ENCODE results near the gene LTBP4. TPM values are rescaled to one million over a fixed set of nuclear protein-coding genes. Genes with fewer than 3 reads are reported as not detected.

The LTBP4 gene
- total RNA-seq, 1 experiment from 2014 or later = 30.8 TPM

DNA sequence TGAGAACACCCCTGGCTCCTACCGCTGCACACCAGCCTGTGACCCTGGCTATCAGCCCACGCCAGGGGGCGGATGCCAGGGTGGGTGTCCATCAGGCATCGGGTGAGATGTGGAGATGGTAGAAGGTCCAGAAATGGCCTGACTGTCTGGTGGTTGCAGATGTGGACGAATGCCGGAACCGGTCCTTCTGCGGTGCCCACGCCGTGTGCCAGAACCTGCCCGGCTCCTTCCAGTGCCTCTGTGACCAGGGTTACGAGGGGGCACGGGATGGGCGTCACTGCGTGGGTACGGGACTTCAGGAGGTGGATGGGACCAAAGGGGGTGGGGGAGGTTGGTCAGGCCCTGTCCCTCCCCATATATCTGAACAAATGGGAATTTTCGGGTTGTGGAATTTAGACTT, 15.8 kb downstream of the LTBP4 start:
- H3K4me3 Mint-ChIP-seq (ENCODE audit: unreplicated experiment) = no peak overlapping the region
- H3K27me3 Mint-ChIP-seq (ENCODE audit: insufficient read depth, unreplicated experiment) = no peaks in the 10 kb centered on the region
- Histone ChIP-seq H3K9me3 (no peaks in the 10 kb centered on the region), H3K36me3 (ENCODE audit: control insufficient read depth, insufficient read depth, low read length) (no peaks in the 10 kb centered on the region), H3K4me3 (ENCODE audit: low read depth, low read length) (no peak overlapping the region), H3K4me1 (peaks cover 4% of the 10 kb centered on the region; the same call in 1 of the 2 replicates), H3K27me3 (replicated peaks; ENCODE audit: control insufficient read depth, insufficient read depth, low read length) (no peaks in the 10 kb centered on the region)
- H3K9me3 Mint-ChIP-seq (ENCODE audit: unreplicated experiment) = no peaks in the 10 kb centered on the region
- DNase-seq = no peak
- no peak overlapping the region for H3K27ac Mint-ChIP-seq (ENCODE audit: unreplicated experiment)
- CTCF ChIA-PET = interaction anchor here (0.7 to 1.6 kb wide), 2 partner anchors 13 to 734 kb away, joined by 4 to 7 read pairs; no protein-coding TSS in a partner anchor
- TF ChIP-seq CTCF (IDR thresholded peaks at IDR 0.05; ENCODE audit: insufficient read depth in 1 of 2, low read depth in 1 of 2, low read length in 1 of 2, severe bottlenecking in 1 of 2, unreplicated experiment in 1 of 2) = no peak
- H3K4me1 Mint-ChIP-seq (ENCODE audit: low read depth, unreplicated experiment) = peaks cover 14% of the 10 kb centered on the region
- POLR2A ChIA-PET = no interaction called here
- intact Hi-C loops (cut with micrococcal nuclease; ENCODE audit: unreplicated experiment) = no loop called here
- H3K36me3 Mint-ChIP-seq (ENCODE audit: insufficient read depth, unreplicated experiment) = peaks cover 25% of the 10 kb centered on the region
- no TSS peak for BruUV-seq (replicated peaks)

DNA sequence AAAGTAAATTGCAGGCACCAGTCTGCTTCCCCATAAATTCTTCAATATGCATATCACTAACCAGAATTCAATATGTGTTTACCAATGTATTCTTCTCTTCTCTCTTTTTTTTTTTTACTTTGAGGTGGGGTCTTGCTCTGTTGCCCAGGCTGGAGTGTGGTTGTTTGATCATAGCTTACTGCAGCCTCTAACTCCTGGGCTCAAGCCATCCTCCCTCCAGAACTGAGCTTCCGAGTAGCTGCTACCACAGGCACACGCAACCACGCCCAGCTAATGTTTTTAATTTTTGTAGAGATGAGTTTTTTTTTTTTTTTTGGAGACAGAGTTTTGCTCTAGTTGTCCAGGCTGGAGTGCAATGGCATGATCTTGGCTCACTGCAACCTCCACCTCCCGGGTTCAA, 16.8 kb downstream of the LTBP4 start:
- BruUV-seq (replicated peaks) = no TSS peak
- Mint-ChIP-seq H3K4me1 (ENCODE audit: low read depth, unreplicated experiment) (peaks cover 14% of the 10 kb centered on the region), H3K9me3 (ENCODE audit: unreplicated experiment) (no peaks in the 10 kb centered on the region), H3K4me3 (ENCODE audit: unreplicated experiment) (no peak overlapping the region), H3K27me3 (ENCODE audit: insufficient read depth, unreplicated experiment) (no peaks in the 10 kb centered on the region), H3K36me3 (ENCODE audit: insufficient read depth, unreplicated experiment) (peaks cover 16% of the 10 kb centered on the region), H3K27ac (ENCODE audit: unreplicated experiment) (no peak overlapping the region)
- Histone ChIP-seq H3K4me1 (peaks cover 4% of the 10 kb centered on the region; the same call in 1 of the 2 replicates), H3K9me3 (no peaks in the 10 kb centered on the region), H3K36me3 (ENCODE audit: control insufficient read depth, insufficient read depth, low read length) (no peaks in the 10 kb centered on the region), H3K4me3 (ENCODE audit: low read depth, low read length) (no peak overlapping the region), H3K27me3 (replicated peaks; ENCODE audit: control insufficient read depth, insufficient read depth, low read length) (no peaks in the 10 kb centered on the region)
- intact Hi-C loops (cut with micrococcal nuclease; ENCODE audit: unreplicated experiment) = no loop called here
- TF ChIP-seq CTCF (IDR thresholded peaks at IDR 0.05; ENCODE audit: insufficient read depth in 1 of 2, low read depth in 1 of 2, low read length in 1 of 2, severe bottlenecking in 1 of 2, unreplicated experiment in 1 of 2) = no peak
- DNase-seq = no peak
- ChIA-PET CTCF (no interaction called here), POLR2A (no interaction called here)

DNA sequence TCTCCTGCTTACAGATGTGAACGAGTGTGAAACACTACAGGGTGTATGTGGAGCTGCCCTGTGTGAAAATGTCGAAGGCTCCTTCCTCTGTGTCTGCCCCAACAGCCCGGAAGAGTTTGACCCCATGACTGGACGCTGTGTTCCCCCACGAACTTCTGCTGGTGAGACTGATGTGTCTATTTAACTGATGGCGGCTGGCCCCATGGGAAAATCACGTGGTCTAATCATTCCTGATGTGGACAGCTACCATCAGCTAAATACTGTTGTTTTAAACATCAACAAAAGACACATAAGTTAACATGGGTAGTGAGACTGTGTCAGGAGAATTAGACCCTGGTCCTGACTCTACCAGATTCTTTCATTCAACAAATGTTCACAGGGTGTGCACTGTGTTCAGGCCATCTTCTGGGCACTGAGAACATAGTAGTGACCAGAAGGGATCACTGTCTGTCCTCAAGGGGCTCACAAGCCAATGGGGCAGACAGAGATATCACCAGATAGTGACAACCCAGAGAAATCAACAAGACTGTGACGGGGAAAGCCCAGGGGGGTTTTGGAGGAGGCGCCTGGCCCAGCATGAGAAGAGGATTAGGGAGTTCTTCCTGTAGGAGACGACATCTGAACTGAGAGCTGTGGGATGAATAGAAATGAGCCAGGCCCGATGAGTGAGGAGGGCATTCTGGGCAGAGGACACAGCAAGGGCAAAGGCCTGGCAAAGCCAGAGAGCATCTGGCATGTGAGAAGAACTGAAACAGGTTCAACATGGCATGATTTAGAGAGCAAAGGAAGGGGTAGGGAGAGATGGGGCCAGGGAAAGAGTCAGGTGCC, 18.4 kb downstream of the LTBP4 start:
- no peak for DNase-seq
- no peaks in the 10 kb centered on the region for H3K27me3 Mint-ChIP-seq (ENCODE audit: insufficient read depth, unreplicated experiment)
- H3K4me1 Mint-ChIP-seq (ENCODE audit: low read depth, unreplicated experiment) = peaks cover 21% of the 10 kb centered on the region
- H3K36me3 ChIP-seq (ENCODE audit: control insufficient read depth, insufficient read depth, low read length) = no peaks in the 10 kb centered on the region
- peaks cover 11% of the 10 kb centered on the region; the same call in 1 of the 2 replicates for H3K4me1 ChIP-seq
- H3K4me3 ChIP-seq (ENCODE audit: low read depth, low read length) = no peak overlapping the region
- POLR2A ChIA-PET = no interaction called here
- no TSS peak for BruUV-seq (replicated peaks)
- intact Hi-C loops (cut with micrococcal nuclease; ENCODE audit: unreplicated experiment) = no loop called here
- H3K4me3 Mint-ChIP-seq (ENCODE audit: unreplicated experiment) = no peak overlapping the region
- H3K9me3 ChIP-seq = no peaks in the 10 kb centered on the region
- H3K27me3 ChIP-seq (replicated peaks; ENCODE audit: control insufficient read depth, insufficient read depth, low read length) = no peaks in the 10 kb centered on the region
- TF ChIP-seq CTCF (IDR thresholded peaks at IDR 0.05; ENCODE audit: insufficient read depth in 1 of 2, low read depth in 1 of 2, low read length in 1 of 2, severe bottlenecking in 1 of 2, unreplicated experiment in 1 of 2) = no peak
- H3K9me3 Mint-ChIP-seq (ENCODE audit: unreplicated experiment) = no peaks in the 10 kb centered on the region
- no peak overlapping the region for H3K27ac Mint-ChIP-seq (ENCODE audit: unreplicated experiment)
- peaks cover 4% of the 10 kb centered on the region for H3K36me3 Mint-ChIP-seq (ENCODE audit: insufficient read depth, unreplicated experiment)
- CTCF ChIA-PET = interaction anchor here (0.8 kb wide), 1 partner anchor 153 kb away, joined by 3 read pairs; no protein-coding TSS in a partner anchor
